Kidney epithelial cell (primary cell): ENCODE results near the gene DRC3. TPM values are rescaled to one million over a fixed set of nuclear protein-coding genes. Genes with fewer than 3 reads are reported as not detected.

Source experiments
- DNase-seq: peaks from one replicate; pipeline ENCODE4 v3.0.0-alpha.2; 2010; ENCODE audit warnings: low read depth
- H3K27me3 ChIP-seq: 2 replicates; pipeline ENCODE4 v1.6.0; 2011; ENCODE audit warnings: low read length; ENCODE audit not compliant: control insufficient read depth, insufficient read depth
- H3K36me3 ChIP-seq: 2 replicates; pipeline ENCODE4 v1.5.1; 2011; ENCODE audit warnings: low read length; ENCODE audit not compliant: control insufficient read depth, insufficient read depth
- H3K4me3 ChIP-seq: 2 replicates; pipeline ENCODE4 v1.5.1; 2011; ENCODE audit warnings: low read depth, mild to moderate bottlenecking, control low read depth, low read length
- CTCF ChIP-seq: IDR thresholded peaks from 2 replicates; pipeline ENCODE4 v1.5.1; 2011; ENCODE audit warnings: mild to moderate bottlenecking, moderate library complexity, low read length, control low read depth, inconsistent platforms; ENCODE audit not compliant: insufficient read depth, poor library complexity, severe bottlenecking
- total RNA-seq: library from RNA; depleted of rRNA; stranded (reverse); fragments of >200 nt; gene quantifications from 2 replicates; pipeline ENCODE4 v1.2.3, GENCODE V29; 2015

DRC3 gene
- total RNA-seq, 1 donor from 2014 or later: 3.9 TPM

- DNase-seq: peak; percentile 83
- H3K4me3 ChIP-seq: peak overlapping the region; percentile 20
- no peaks in the 10 kb centered on the region for H3K27me3 ChIP-seq
- TF ChIP-seq CTCF: no peak
- H3K36me3 ChIP-seq: no peaks in the 10 kb centered on the region
These were observed 12.9 kb upstream of the DRC3 start for GRCh38 chr17:17959520-17960361.

GRCh38 chr17:17960500-17961030 is 12.1 kb upstream of the DRC3 start:
- Histone ChIP-seq H3K36me3 (no peaks in the 10 kb centered on the region), H3K4me3 (no peak overlapping the region), H3K27me3 (no peaks in the 10 kb centered on the region)
- no peak for TF ChIP-seq CTCF
- DNase-seq: no peak

- no peak overlapping the region for H3K4me3 ChIP-seq
- no peak for DNase-seq
These were observed 9.6 kb upstream of the DRC3 start for GRCh38 chr17:17963066-17963465.

GRCh38 chr17:17963694-17964436 is 8.8 kb upstream of the DRC3 start:
- Histone ChIP-seq H3K27me3 (no peaks in the 10 kb centered on the region), H3K36me3 (no peaks in the 10 kb centered on the region), H3K4me3 (no peak overlapping the region)
- TF ChIP-seq CTCF: no peak
- DNase-seq: no peak

More at GRCh38 chr17:17963066-17963465, 9.6 kb upstream of the DRC3 start:
- TF ChIP-seq CTCF: no peak
- Histone ChIP-seq H3K36me3 (no peaks in the 10 kb centered on the region), H3K27me3 (no peaks in the 10 kb centered on the region)

- H3K4me3 ChIP-seq: no peak overlapping the region
- no peaks in the 10 kb centered on the region for H3K27me3 ChIP-seq
- H3K36me3 ChIP-seq: no peaks in the 10 kb centered on the region
- TF ChIP-seq CTCF: no peak
- DNase-seq: no peak
These were observed 8.0 kb upstream of the DRC3 start for GRCh38 chr17:17964710-17965109.
